ENCODE measurements around the gene FGFR3. TPM values are rescaled to one million over a fixed set of nuclear protein-coding genes. Genes with fewer than 3 reads are reported as not detected.

The FGFR3 gene
- total RNA-seq, 4 donors from 2014 or later = 56.2 to 209 (median 110) TPM

- Histone ChIP-seq H3K9me3 (no peaks in the 10 kb centered on the region), H3K27me3 (no peaks in the 10 kb centered on the region), H3K36me3 (peaks cover 0 to 39% (median 21%) of the 10 kb centered on the region in 4 donors), H3K4me3 (no peak overlapping the region), H3K4me1 (no peaks in the 10 kb centered on the region), H3K27ac (no peak overlapping the region)
- in situ Hi-C loops (cut with MboI; ENCODE audit: low pct_ligation_motif_present in 1 of 4, low pct_unique_long_range_greater_than_20kb in 1 of 4, low sequenced_read_pairs in 3 of 4) = loop anchor here in 2 of 4 donors (10.0 to 25.0 kb wide), 3 partner anchors 61 to 372 kb away; no protein-coding TSS in a partner anchor
- 94% methylated on average over 8 to 34 of the region's 34 CpGs for WGBS, 2 donors (ENCODE audit: low coverage in 1 of 2)
- DNase-seq = no peak
- TF ChIP-seq, protein P1, sequence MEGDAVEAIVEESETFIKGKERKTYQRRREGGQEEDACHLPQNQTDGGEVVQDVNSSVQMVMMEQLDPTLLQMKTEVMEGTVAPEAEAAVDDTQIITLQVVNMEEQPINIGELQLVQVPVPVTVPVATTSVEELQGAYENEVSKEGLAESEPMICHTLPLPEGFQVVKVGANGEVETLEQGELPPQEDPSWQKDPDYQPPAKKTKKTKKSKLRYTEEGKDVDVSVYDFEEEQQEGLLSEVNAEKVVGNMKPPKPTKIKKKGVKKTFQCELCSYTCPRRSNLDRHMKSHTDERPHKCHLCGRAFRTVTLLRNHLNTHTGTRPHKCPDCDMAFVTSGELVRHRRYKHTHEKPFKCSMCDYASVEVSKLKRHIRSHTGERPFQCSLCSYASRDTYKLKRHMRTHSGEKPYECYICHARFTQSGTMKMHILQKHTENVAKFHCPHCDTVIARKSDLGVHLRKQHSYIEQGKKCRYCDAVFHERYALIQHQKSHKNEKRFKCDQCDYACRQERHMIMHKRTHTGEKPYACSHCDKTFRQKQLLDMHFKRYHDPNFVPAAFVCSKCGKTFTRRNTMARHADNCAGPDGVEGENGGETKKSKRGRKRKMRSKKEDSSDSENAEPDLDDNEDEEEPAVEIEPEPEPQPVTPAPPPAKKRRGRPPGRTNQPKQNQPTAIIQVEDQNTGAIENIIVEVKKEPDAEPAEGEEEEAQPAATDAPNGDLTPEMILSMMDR (IDR thresholded peaks at IDR 0.05) = no peak
- TF ChIP-seq EP300 (IDR thresholded peaks at IDR 0.05; ENCODE audit: low read depth) (no peak), POLR2AphosphoS5 (IDR thresholded peaks at IDR 0.05) (no peak), POLR2A (IDR thresholded peaks at IDR 0.05) (no peak)
- intact Hi-C loops (cut with DNase I; ENCODE audit: low total_unique reads) = no loop called here
Measured at GRCh38 chr4:1815096-1815996, 22.3 kb downstream of the FGFR3 start.

DNA sequence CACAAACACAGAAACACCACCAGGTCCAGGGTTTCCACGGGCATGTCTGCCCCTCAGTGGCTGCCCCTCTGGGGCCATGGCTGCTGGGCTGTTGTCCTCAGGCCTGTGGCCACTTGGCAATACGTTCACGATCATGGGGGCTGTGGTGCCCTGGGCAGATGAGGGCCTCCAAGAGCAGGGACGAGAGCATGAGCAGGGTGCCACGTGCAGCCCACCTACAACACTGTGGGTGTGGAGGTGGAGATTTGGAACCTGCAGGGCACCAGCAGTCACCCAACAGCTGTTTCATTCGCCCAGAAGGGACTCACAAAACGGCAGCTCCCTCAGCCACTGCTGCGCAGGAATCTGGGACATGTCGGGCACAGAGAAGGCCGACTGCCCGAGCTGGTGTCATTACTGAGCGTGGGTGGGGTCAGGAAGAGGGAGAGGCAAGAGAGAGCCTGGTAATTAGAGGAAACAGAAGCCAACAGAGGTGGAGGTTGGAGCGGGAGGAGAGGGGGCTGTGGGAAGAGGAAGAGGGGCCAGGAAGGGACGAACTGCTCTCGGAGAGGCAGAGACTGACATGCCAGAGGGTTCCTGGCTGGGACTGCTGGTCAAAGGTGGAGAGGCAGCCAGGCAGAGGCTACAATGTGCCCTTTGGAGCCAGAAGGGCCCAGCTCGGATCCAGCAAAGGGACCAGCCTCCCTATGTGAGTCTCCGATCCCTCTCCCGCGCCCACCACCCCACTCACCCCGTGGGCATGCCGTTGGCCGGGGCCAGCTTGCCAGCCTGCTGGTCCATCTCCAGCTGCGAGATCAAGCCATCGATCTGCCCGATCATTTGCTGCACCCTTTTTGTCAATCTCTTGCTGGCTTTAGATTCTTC lies 23.1 kb downstream of the FGFR3 start:
- Histone ChIP-seq H3K4me3 (no peak overlapping the region), H3K9me3 (no peaks in the 10 kb centered on the region), H3K4me1 (no peaks in the 10 kb centered on the region), H3K36me3 (peaks cover 0 to 39% (median 21%) of the 10 kb centered on the region in 4 donors), H3K27me3 (no peaks in the 10 kb centered on the region), H3K27ac (no peak overlapping the region)
- intact Hi-C loops (cut with DNase I; ENCODE audit: low total_unique reads) = no loop called here
- in situ Hi-C loops (cut with MboI; ENCODE audit: low pct_ligation_motif_present in 1 of 4, low pct_unique_long_range_greater_than_20kb in 1 of 4, low sequenced_read_pairs in 3 of 4) = loop anchor here in 2 of 4 donors (10.0 to 25.0 kb wide), 3 partner anchors 61 to 371 kb away; no protein-coding TSS in a partner anchor
- TF ChIP-seq POLR2AphosphoS5 (IDR thresholded peaks at IDR 0.05) (no peak), POLR2A (IDR thresholded peaks at IDR 0.05) (no peak), EP300 (IDR thresholded peaks at IDR 0.05; ENCODE audit: low read depth) (no peak)
- TF ChIP-seq, protein P1 (IDR thresholded peaks at IDR 0.05) = no peak
- no peak for DNase-seq
- 69 to 90% methylated on average over 8 to 25 of the region's 25 CpGs for WGBS, 2 donors (ENCODE audit: low coverage in 1 of 2)

DNA sequence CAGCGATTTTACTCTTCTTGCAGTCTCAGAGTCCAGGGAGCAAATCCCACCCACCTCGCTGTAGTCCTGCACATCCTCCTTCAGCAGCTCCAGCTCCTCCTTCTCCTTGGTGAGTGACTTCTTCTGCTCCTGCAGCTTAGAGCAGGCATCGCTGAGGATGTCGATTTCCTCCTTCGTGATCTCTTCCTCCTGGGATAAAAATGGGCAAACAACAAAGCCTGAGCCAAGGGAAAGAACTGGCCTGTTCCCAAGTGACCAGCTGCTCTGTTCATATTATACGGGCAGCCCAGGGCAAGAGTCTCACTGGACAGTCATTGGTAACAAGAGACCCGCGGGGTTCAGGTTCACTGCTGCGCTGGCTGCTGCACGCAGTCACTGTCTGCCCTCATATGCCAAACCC lies 26.2 kb downstream of the FGFR3 start:
- Histone ChIP-seq H3K4me3 (no peak overlapping the region), H3K27ac (no peak overlapping the region), H3K9me3 (no peaks in the 10 kb centered on the region), H3K4me1 (no peaks in the 10 kb centered on the region), H3K27me3 (no peaks in the 10 kb centered on the region), H3K36me3 (peaks cover 0 to 65% (median 28%) of the 10 kb centered on the region in 4 donors)
- no peak for TF ChIP-seq EP300 (IDR thresholded peaks at IDR 0.05; ENCODE audit: low read depth)
- TF ChIP-seq POLR2AphosphoS5 (IDR thresholded peaks at IDR 0.05) = no peak
- TF ChIP-seq POLR2A (IDR thresholded peaks at IDR 0.05) = no peak
- TF ChIP-seq, protein P1 (IDR thresholded peaks at IDR 0.05) = no peak
- in situ Hi-C loops (cut with MboI; ENCODE audit: low pct_ligation_motif_present in 1 of 4, low pct_unique_long_range_greater_than_20kb in 1 of 4, low sequenced_read_pairs in 3 of 4) = loop anchor here in 2 of 4 donors (10.0 to 25.0 kb wide), 3 partner anchors 64 to 368 kb away; no protein-coding TSS in a partner anchor
- intact Hi-C loops (cut with DNase I; ENCODE audit: low total_unique reads) = no loop called here
- 82 to 85% methylated on average over 9 to 10 of the region's 10 CpGs for WGBS, 2 donors (ENCODE audit: low coverage in 1 of 2)
- DNase-seq = no peak
